ENCODE results near the gene EFEMP2.

Gene EFEMP2

DNA sequence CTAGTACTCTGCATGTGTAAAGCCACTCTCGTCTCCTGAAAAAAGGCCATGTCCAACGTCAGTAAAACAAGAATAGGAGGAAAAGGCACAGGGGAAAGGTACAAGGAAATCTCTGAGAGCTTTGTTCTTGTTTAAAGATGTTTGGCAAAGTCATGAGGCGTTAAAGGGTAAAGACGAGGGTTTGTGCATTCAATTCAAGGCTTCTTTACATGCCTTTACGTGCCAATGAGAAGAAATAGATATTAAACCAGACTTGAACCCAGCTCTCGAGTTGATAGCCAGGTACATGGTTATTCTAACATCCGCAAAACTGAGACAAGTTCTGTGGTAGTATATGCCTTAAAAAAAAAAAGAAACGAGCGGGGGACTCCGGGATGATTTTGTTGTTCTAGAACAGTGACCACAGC lies 13.9 kb downstream of the EFEMP2 start:
- Histone ChIP-seq H3K4me3 (ENCODE audit: insufficient read depth, low read length, poor library complexity, severe bottlenecking) (peak overlapping the region; percentile 65), H4K20me1 (ENCODE audit: low read depth, low read length) (peaks cover 16% of the 10 kb centered on the region), H2AFZ (ENCODE audit: low read depth, low read length, severe bottlenecking) (peak overlapping the region; percentile 42), H3K9ac (ENCODE audit: low read length) (peak overlapping the region; percentile 97), H3K79me2 (ENCODE audit: insufficient read depth, low read length) (peaks cover 45% of the 10 kb centered on the region), H3F3A (ENCODE audit: insufficient read depth) (peaks cover 21% of the 10 kb centered on the region), H3K27me3 (ENCODE audit: low read length) (no peaks in the 10 kb centered on the region), H3K4me2 (ENCODE audit: low read depth, low read length, poor library complexity, severe bottlenecking) (peak overlapping the region; percentile 94), H3K9me2 (replicated peaks; ENCODE audit: insufficient read depth, low read length) (no peaks in the 10 kb centered on the region), H3K27ac (ENCODE audit: low read depth, low read length) (peak overlapping the region; percentile 90), H3K9me3 (ENCODE audit: insufficient read depth, low read length) (no peaks in the 10 kb centered on the region), H3K36me3 (ENCODE audit: low read length) (peaks cover 24% of the 10 kb centered on the region)
- TF ChIP-seq EZH2phosphoT487 (conservative IDR thresholded peaks at IDR 0.05; ENCODE audit: low read length), result no peak
- TF ChIP-seq CTCF (IDR thresholded peaks at IDR 0.05; ENCODE audit: insufficient read depth, low read length, poor library complexity, severe bottlenecking), result no peak

DNA sequence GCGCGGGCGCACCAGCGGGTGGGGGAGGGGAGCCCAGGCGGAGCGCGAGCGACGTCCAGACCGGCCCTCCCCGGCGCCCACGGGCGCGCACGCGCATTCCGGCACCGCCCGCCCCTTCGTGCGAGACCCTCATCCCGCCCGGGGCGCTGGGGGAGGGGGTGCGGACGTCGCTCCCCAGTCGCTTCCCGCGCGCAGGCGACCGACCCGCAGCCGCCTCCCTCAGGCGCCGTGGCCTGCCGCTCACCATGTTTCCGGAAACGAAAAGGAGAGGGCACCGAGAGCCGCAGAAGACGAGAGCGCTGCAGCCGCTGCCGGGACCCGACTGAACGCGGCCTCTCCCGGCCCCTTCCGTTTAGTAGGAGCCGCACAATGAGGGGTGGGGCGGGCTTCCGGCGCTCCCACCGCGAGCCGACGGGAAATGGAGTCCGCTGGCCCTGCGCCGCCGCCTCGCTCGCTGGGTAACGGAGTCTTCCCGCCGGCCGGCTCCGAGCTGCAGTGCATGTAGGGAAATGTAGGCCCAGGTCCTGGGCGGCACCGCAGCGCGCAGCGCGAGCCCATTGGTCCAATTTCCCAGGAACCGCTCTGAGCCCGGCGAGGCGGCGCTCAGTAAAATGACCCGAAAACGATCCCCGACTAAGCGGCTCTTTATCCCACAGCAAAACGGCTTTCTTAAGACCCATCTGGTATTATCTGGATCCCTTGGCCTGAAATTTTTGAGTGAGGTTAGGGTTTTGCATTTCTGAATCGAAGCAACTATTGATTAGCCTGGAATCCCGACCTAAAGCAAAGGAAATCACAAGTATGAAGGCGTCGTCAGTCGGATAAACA lies 14.5 kb downstream of the EFEMP2 start, which contains the start of gene CFL1:
TSS of gene CFL1 (minus strand) at position 328 of the 828 bp plus-strand sequence. CDS start at position 247, 81 bp downstream.
- TF ChIP-seq CTCF (IDR thresholded peaks at IDR 0.05; ENCODE audit: insufficient read depth, low read length, poor library complexity, severe bottlenecking) (no peak), EZH2phosphoT487 (conservative IDR thresholded peaks at IDR 0.05; ENCODE audit: low read length) (no peak)
- H3K36me3 ChIP-seq (ENCODE audit: low read length), result peaks cover 24% of the 10 kb centered on the region
- peak within 1 kb of the TSS; percentile 42 for H2AFZ ChIP-seq (ENCODE audit: low read depth, low read length, severe bottlenecking)
- no peaks in the 10 kb centered on the region for H3K9me2 ChIP-seq (replicated peaks; ENCODE audit: insufficient read depth, low read length)
- H3K27me3 ChIP-seq (ENCODE audit: low read length), result no peaks in the 10 kb centered on the region
- peak within 1 kb of the TSS; percentile 97 for H3K9ac ChIP-seq (ENCODE audit: low read length)
- peaks cover 45% of the 10 kb centered on the region for H3K79me2 ChIP-seq (ENCODE audit: insufficient read depth, low read length)
- H4K20me1 ChIP-seq (ENCODE audit: low read depth, low read length), result peaks cover 16% of the 10 kb centered on the region
- peaks cover 27% of the 10 kb centered on the region for H3F3A ChIP-seq (ENCODE audit: insufficient read depth)
- peak within 1 kb of the TSS; percentile 66 for H3K4me3 ChIP-seq (ENCODE audit: insufficient read depth, low read length, poor library complexity, severe bottlenecking)
- H3K4me2 ChIP-seq (ENCODE audit: low read depth, low read length, poor library complexity, severe bottlenecking), result peak within 1 kb of the TSS; percentile 94
- H3K9me3 ChIP-seq (ENCODE audit: insufficient read depth, low read length), result no peaks in the 10 kb centered on the region
- peak within 1 kb of the TSS; percentile 90 for H3K27ac ChIP-seq (ENCODE audit: low read depth, low read length)

- Histone ChIP-seq H3K9ac (ENCODE audit: low read length) (peak overlapping the region; percentile 97), H3K4me3 (ENCODE audit: insufficient read depth, low read length, poor library complexity, severe bottlenecking) (peak overlapping the region; percentile 66), H3K27me3 (ENCODE audit: low read length) (no peaks in the 10 kb centered on the region), H3K9me2 (replicated peaks; ENCODE audit: insufficient read depth, low read length) (no peaks in the 10 kb centered on the region), H3K27ac (ENCODE audit: low read depth, low read length) (peak overlapping the region; percentile 90), H3K4me2 (ENCODE audit: low read depth, low read length, poor library complexity, severe bottlenecking) (peak overlapping the region; percentile 86), H2AFZ (ENCODE audit: low read depth, low read length, severe bottlenecking) (no peak overlapping the region), H3K79me2 (ENCODE audit: insufficient read depth, low read length) (peaks cover 45% of the 10 kb centered on the region), H3K9me3 (ENCODE audit: insufficient read depth, low read length) (no peaks in the 10 kb centered on the region), H4K20me1 (ENCODE audit: low read depth, low read length) (peaks cover 16% of the 10 kb centered on the region), H3K36me3 (ENCODE audit: low read length) (peaks cover 24% of the 10 kb centered on the region), H3F3A (ENCODE audit: insufficient read depth) (peaks cover 29% of the 10 kb centered on the region)
- TF ChIP-seq EZH2phosphoT487 (conservative IDR thresholded peaks at IDR 0.05; ENCODE audit: low read length) (no peak), CTCF (IDR thresholded peaks at IDR 0.05; ENCODE audit: insufficient read depth, low read length, poor library complexity, severe bottlenecking) (no peak)
These were observed 15.1 kb downstream of the EFEMP2 start for GRCh38 chr11:65857500-65857852.
